SKM-1 (cell line): ENCODE results near the gene CLCNKB.

ENCODE experiments used
- DNase-seq: peaks from one replicate; lab custom pipeline; 2025; ENCODE audit not compliant: unreplicated experiment; lab: John Stamatoyannopoulos, UW

CLCNKB gene

GRCh38 chr1:16073490-16074119, 30.0 kb downstream of the CLCNKB start, which contains the start of gene FAM131C:
FAM131C (minus strand) TSS chr1:16073651; CDS start chr1:16073442, 209 bp downstream.
- DNase-seq, result no peak

GRCh38 chr1:16074217-16074616, 30.6 kb downstream of the CLCNKB start:
- no peak for DNase-seq

- no peak for DNase-seq
Measured at GRCh38 chr1:16075337-16076030, 31.9 kb downstream of the CLCNKB start.

- DNase-seq, result no peak
Measured at GRCh38 chr1:16076031-16076864, 32.7 kb downstream of the CLCNKB start.

GRCh38 chr1:16076865-16077238, 33.3 kb downstream of the CLCNKB start:
- no peak for DNase-seq

GRCh38 chr1:16077406-16078245, 34.0 kb downstream of the CLCNKB start:
- DNase-seq, result no peak

- DNase-seq, result peak; percentile 29
Measured at GRCh38 chr1:16078925-16079656, 35.5 kb downstream of the CLCNKB start.

GRCh38 chr1:16080422-16081150, 37.0 kb downstream of the CLCNKB start:
- DNase-seq, result no peak

GRCh38 chr1:16081636-16082035, 38.1 kb downstream of the CLCNKB start:
- DNase-seq, result no peak

GRCh38 chr1:16082283-16083038, 38.9 kb downstream of the CLCNKB start:
- DNase-seq, result peak; percentile 47

GRCh38 chr1:16083486-16083885, 39.9 kb downstream of the CLCNKB start:
- no peak for DNase-seq

GRCh38 chr1:16085522-16085921, 41.9 kb downstream of the CLCNKB start:
- no peak for DNase-seq

- no peak for DNase-seq
Measured at GRCh38 chr1:16087733-16088132, 44.2 kb downstream of the CLCNKB start.

GRCh38 chr1:16088351-16088911, 44.8 kb downstream of the CLCNKB start:
- no peak for DNase-seq

- no peak for DNase-seq
Measured at GRCh38 chr1:16088996-16089395, 45.4 kb downstream of the CLCNKB start.

- no peak for DNase-seq
Measured at GRCh38 chr1:16090076-16090826, 46.7 kb downstream of the CLCNKB start.

GRCh38 chr1:16091296-16091695, 47.7 kb downstream of the CLCNKB start:
- no peak for DNase-seq
